Measurements from ENCODE around the gene CPAMD8. TPM values are rescaled to one million over a fixed set of nuclear protein-coding genes. Genes with fewer than 3 reads are reported as not detected.

CPAMD8 gene
- total RNA-seq, 1 experiment from 2014 or later: 0.34 TPM

DNA sequence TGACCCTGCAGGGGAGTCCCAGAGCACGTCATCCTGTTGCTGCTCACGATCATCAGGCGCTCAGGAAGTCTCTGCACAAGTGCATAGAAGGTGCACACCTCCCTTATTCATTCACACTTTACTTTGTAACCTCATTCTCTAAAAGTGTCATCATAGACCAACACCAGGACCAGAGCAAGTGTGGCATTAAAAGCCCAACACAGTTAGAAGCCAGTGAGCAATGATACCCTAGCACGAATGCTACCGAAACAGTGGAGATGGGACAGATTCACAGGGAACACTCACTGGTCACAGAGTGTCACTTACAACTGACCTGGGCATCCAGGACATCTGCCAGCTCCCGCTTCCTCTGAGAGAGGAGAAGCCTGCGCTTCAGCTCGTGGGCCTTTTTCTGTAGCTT, 31.6 kb upstream of the CPAMD8 start:
- Histone ChIP-seq H3K4me3 (no peak overlapping the region), H3K4me1 (replicated peaks) (0 out of 2 replicates have a peak, but pooled peaks cover 4% of the 10 kb centered on the region), H3K27ac (no peak overlapping the region), H3K9me3 (replicated peaks) (no peaks in the 10 kb centered on the region), H3K36me3 (peaks cover 84% of the 10 kb centered on the region), H3K27me3 (replicated peaks) (no peaks in the 10 kb centered on the region)
- DNase-seq (ENCODE audit: low read depth in 1 of 2, low spot score in 2 of 2): no peak

- no peaks in the 10 kb centered on the region for H3K9me3 ChIP-seq (replicated peaks)
- peaks cover 83% of the 10 kb centered on the region for H3K36me3 ChIP-seq
- DNase-seq (ENCODE audit: low read depth in 1 of 2, low spot score in 2 of 2): no peak
Measured at GRCh38 chr19:17055636-17056035, 29.0 kb upstream of the CPAMD8 start.

DNA sequence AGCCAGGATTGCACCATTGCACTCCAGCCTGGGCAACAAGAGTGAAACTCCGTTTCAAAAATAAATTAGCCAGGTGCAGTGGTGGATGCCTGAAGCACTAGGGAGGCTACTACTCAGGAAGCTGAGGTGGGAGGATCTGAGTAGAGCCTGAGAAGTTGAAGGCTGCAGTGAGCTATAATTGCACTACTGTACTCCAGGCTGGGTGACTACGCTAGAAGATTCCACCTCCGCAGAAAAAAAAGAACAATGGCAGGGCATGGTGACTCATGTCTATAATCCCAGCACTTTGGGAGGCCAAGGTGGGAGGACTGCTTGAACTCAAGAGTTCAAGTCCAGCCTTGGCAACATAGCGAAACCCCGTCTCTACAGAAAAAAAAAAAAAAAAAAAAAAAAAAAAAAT, 28.1 kb upstream of the CPAMD8 start:
- DNase-seq (ENCODE audit: low read depth in 1 of 2, low spot score in 2 of 2): no peak
- Histone ChIP-seq H3K9me3 (replicated peaks) (no peaks in the 10 kb centered on the region), H3K4me3 (no peak overlapping the region)

More at GRCh38 chr19:17055636-17056035, 29.0 kb upstream of the CPAMD8 start:
- Histone ChIP-seq H3K27ac (no peak overlapping the region), H3K27me3 (replicated peaks) (no peaks in the 10 kb centered on the region), H3K4me3 (no peak overlapping the region), H3K4me1 (replicated peaks) (0 out of 2 replicates have a peak, but pooled peaks cover 4% of the 10 kb centered on the region)

DNA sequence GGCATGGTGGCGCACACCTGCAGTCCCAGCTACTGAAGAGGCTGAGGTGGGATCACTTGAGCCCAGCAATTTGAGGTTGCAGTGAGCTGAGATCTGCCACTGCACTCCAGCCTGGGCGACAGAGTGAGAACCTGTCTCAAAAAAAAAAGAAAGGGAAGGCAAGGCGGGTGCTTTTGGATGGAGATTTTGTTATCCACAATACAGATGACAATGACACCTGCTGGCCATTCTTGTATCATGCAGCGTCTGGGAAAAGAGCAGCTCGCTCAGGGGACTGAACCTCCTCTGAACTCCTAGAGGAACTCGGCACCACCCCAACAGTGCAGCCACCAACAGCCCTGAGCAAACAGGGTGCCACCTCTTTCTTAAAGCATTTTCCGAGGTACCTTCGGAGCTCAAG, 25.8 kb upstream of the CPAMD8 start:
- Histone ChIP-seq H3K4me3 (no peak overlapping the region), H3K36me3 (peaks cover 73% of the 10 kb centered on the region), H3K9me3 (replicated peaks) (no peaks in the 10 kb centered on the region), H3K4me1 (replicated peaks) (no peaks in the 10 kb centered on the region), H3K27ac (no peak overlapping the region), H3K27me3 (replicated peaks) (no peaks in the 10 kb centered on the region)
- no peak for DNase-seq (ENCODE audit: low read depth in 1 of 2, low spot score in 2 of 2)

More for the DNA sequence above, 28.1 kb upstream of the CPAMD8 start:
- Histone ChIP-seq H3K36me3 (peaks cover 85% of the 10 kb centered on the region), H3K27ac (no peak overlapping the region), H3K4me1 (replicated peaks) (0 out of 2 replicates have a peak, but pooled peaks cover 4% of the 10 kb centered on the region), H3K27me3 (replicated peaks) (no peaks in the 10 kb centered on the region)

GRCh38 chr19:17049711-17050280, 23.2 kb upstream of the CPAMD8 start:
- Histone ChIP-seq H3K36me3 (peaks cover 51% of the 10 kb centered on the region), H3K27me3 (replicated peaks) (no peaks in the 10 kb centered on the region), H3K27ac (no peak overlapping the region), H3K4me1 (replicated peaks) (no peaks in the 10 kb centered on the region), H3K9me3 (replicated peaks) (no peaks in the 10 kb centered on the region), H3K4me3 (no peak overlapping the region)
- DNase-seq (ENCODE audit: low read depth in 1 of 2, low spot score in 2 of 2): no peak

DNA sequence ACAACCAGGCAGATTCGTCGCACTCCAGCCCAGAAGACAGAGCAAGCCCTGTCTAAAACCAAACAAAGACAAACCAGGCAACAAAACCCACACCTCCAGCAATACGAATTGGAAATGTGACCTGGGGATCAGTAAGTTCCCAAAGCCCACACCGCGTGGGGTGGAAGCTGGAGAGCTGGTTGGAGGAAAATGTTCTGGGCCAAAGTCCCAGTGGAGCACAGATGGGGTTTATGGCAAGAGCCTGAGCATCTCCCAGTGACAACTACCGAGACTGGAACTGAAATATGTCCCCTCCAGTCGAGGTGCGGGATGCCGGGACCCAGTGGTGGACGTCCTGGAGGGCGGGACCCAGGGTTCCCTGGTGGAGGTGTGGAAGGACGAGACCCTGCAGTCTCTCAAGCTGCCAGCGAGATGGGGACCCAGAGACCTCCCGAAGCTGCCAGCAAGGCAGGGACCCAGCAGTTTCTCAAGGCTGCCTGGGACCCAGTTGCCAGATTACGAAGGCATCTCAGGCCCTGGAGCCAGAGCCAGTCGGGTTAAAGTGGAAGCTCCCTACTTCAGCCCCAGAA, 22.4 kb upstream of the CPAMD8 start:
- DNase-seq (ENCODE audit: low read depth in 1 of 2, low spot score in 2 of 2): no peak
- Histone ChIP-seq H3K9me3 (replicated peaks) (no peaks in the 10 kb centered on the region), H3K27me3 (replicated peaks) (no peaks in the 10 kb centered on the region), H3K4me1 (replicated peaks) (no peaks in the 10 kb centered on the region), H3K27ac (no peak overlapping the region), H3K4me3 (no peak overlapping the region), H3K36me3 (peaks cover 42% of the 10 kb centered on the region)

DNA sequence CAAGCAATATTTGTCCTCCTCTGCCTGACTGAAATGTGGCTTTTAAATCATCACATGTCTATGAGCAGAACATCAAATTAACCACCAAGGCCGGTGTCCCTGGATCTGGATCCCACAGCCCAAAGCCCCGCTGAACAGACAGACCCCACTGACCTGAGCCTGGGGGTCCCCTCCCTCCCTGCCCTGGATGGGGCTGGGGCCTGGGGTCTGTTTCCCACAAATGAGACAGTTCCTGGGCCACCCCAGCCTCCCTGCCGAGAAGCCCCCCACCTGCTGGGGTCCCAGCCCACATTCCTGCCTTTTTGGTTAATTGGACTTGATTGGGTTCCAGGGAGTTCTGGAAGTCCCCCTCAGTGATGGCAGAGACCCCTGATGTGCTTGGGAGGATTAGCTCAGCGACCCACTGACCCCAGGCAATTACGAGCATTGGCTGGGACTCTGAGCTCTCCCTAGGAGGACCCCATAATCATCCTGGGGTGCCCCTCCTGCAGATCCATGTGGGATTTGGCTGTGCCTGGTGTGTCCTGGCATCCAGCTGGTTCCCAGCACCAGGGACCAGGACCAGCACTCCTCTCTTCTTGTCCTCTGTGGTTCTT, 19.4 kb upstream of the CPAMD8 start:
- no peak for DNase-seq (ENCODE audit: low read depth in 1 of 2, low spot score in 2 of 2)
- Histone ChIP-seq H3K9me3 (replicated peaks) (no peaks in the 10 kb centered on the region), H3K36me3 (peaks cover 21% of the 10 kb centered on the region), H3K4me1 (replicated peaks) (no peaks in the 10 kb centered on the region), H3K4me3 (no peak overlapping the region), H3K27ac (no peak overlapping the region), H3K27me3 (replicated peaks) (0 out of 2 replicates have a peak, but pooled peaks cover 3% of the 10 kb centered on the region)

DNA sequence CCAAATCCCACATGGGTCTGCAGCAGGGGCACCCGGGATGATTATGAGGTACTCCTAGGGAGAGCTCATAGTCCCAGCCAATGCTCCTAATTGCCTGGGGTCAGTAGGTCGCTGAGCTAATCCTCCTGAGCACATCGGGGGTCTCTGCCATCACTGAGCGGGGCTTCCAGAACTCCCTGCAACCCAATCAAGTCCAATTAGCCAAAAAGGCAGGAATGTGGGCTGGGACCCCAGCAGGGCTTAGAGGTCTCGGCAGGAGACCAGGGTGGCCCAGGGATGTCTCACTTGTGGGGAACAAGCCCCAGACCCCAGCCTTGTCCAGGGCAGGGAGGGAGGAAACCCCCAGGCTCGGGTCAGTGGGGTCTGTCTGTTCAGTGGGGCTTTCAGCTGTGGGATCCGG, 17.1 kb upstream of the CPAMD8 start:
- Histone ChIP-seq H3K27me3 (replicated peaks) (0 out of 2 replicates have a peak, but pooled peaks cover 3% of the 10 kb centered on the region), H3K36me3 (peaks cover under 1% of the 10 kb centered on the region; the same call in 1 of the 2 replicates), H3K4me3 (no peak overlapping the region), H3K9me3 (replicated peaks) (no peaks in the 10 kb centered on the region), H3K27ac (no peak overlapping the region), H3K4me1 (replicated peaks) (no peaks in the 10 kb centered on the region)
- no peak for DNase-seq (ENCODE audit: low read depth in 1 of 2, low spot score in 2 of 2)

- H3K36me3 ChIP-seq: no peaks in the 10 kb centered on the region
- H3K27ac ChIP-seq: no peak overlapping the region
- no peaks in the 10 kb centered on the region for H3K4me1 ChIP-seq (replicated peaks)
- DNase-seq (ENCODE audit: low read depth in 1 of 2, low spot score in 2 of 2): no peak
- H3K4me3 ChIP-seq: no peak overlapping the region
- 0 out of 2 replicates have a peak, but pooled peaks cover 3% of the 10 kb centered on the region for H3K27me3 ChIP-seq (replicated peaks)
- H3K9me3 ChIP-seq (replicated peaks): no peaks in the 10 kb centered on the region
Measured at GRCh38 chr19:17041976-17042375, 15.4 kb upstream of the CPAMD8 start.

DNA sequence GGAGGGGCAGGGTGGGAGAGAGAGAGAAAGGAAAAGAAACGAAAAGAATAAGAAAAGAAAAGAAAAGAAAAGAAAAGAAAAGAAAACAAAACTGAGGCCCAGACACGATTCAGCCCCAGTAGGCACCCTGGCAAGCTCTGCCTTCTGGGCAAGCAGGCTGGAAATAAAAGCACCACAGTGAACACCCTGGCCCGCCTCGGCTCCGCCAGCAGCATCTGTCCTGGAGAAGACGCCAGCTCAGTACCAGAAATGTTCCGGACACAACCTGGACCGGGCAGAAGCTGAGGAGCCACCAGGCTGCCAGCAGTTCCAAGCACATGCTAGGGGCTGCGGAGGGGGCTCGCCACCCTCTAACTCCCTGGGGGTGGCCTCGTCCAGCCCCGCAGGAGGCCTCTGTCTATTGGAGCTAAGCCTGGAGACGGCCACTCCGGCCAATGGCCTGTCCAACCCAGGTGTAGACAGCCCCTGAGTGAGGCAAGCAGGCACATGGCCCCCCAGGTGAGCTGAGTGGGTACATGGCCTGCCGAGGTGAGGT, 11.4 kb upstream of the CPAMD8 start:
- H3K27ac ChIP-seq: no peak overlapping the region
- no peaks in the 10 kb centered on the region for H3K36me3 ChIP-seq
- H3K4me3 ChIP-seq: no peak overlapping the region
- H3K27me3 ChIP-seq (replicated peaks): 0 out of 2 replicates have a peak, but pooled peaks cover 3% of the 10 kb centered on the region
- no peaks in the 10 kb centered on the region for H3K4me1 ChIP-seq (replicated peaks)
- no peak for DNase-seq (ENCODE audit: low read depth in 1 of 2, low spot score in 2 of 2)
- H3K9me3 ChIP-seq (replicated peaks): no peaks in the 10 kb centered on the region

DNA sequence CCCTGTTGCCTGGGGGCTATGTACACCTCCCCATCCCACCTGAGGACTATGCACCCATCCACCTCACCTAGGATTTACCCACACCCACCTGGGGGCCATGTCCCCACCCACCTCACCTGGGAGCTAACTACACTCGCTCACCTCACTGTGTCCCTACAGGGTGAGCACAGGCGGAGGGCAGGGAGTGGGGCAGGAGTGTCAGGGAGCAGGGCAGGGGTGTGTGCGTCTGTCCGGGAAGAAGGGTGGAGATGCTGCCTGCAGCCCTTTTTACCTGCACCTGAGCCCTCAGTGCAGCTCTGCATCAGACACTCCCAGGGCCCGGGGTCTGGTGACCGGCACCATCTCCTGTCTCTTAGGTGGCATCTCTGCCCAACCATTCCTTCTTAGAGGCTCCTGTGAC, 10.6 kb upstream of the CPAMD8 start:
- no peaks in the 10 kb centered on the region for H3K36me3 ChIP-seq
- H3K27me3 ChIP-seq (replicated peaks): 0 out of 2 replicates have a peak, but pooled peaks cover 2% of the 10 kb centered on the region
- DNase-seq (ENCODE audit: low read depth in 1 of 2, low spot score in 2 of 2): no peak
- no peaks in the 10 kb centered on the region for H3K4me1 ChIP-seq (replicated peaks)
- no peak overlapping the region for H3K4me3 ChIP-seq
- H3K27ac ChIP-seq: no peak overlapping the region
- H3K9me3 ChIP-seq (replicated peaks): no peaks in the 10 kb centered on the region

DNA sequence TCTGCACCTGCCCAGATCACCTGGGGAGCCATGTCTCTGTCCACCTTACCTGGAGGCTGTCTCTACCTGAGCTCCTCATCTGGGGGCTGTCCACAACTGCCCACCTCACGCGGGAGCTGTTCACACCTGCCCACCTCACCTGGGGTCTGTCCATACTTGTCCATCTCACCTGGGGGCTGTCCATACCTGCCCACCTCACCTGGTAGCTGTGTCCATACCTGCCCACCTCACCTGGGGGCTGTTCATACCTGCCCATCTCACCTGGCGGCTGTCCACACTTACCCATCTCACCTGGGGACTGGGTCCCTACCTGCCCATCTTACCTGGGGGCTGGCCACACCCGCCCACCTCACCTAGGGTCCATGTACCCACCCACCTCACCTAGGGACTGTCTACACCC, 10.0 kb upstream of the CPAMD8 start:
- no peaks in the 10 kb centered on the region for H3K9me3 ChIP-seq (replicated peaks)
- no peak overlapping the region for H3K27ac ChIP-seq
- H3K4me1 ChIP-seq (replicated peaks): no peaks in the 10 kb centered on the region
- DNase-seq (ENCODE audit: low read depth in 1 of 2, low spot score in 2 of 2): no peak
- 0 out of 2 replicates have a peak, but pooled peaks cover 5% of the 10 kb centered on the region for H3K27me3 ChIP-seq (replicated peaks)
- no peak overlapping the region for H3K4me3 ChIP-seq
- no peaks in the 10 kb centered on the region for H3K36me3 ChIP-seq

- H3K36me3 ChIP-seq: no peaks in the 10 kb centered on the region
- no peak overlapping the region for H3K4me3 ChIP-seq
- H3K27me3 ChIP-seq (replicated peaks): peaks cover 5% of the 10 kb centered on the region; the same call in 1 of the 2 replicates
- DNase-seq (ENCODE audit: low read depth in 1 of 2, low spot score in 2 of 2): no peak
- no peak overlapping the region for H3K27ac ChIP-seq
- no peaks in the 10 kb centered on the region for H3K4me1 ChIP-seq (replicated peaks)
- H3K9me3 ChIP-seq (replicated peaks): no peaks in the 10 kb centered on the region
Measured at GRCh38 chr19:17035842-17036424, 9.3 kb upstream of the CPAMD8 start.

DNA sequence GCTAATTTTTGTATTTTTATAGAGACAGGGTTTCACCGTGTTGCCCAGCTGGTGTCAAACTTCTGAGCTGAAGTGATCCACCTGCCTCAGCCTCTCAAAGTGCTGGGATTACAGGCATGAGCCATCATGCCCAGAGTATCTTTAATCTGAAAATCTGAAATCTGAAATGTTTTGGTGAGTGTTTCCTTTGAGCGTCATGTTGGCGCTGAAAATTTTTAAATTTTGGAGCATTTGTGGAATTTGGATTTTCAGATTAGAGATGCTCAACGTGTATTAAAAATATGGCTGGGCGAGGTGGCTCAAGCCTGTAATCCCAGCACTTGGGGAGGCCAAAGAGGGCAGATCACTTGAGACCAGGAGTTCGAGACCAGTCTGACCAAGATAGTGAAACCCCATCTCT, 5.1 kb upstream of the CPAMD8 start:
- Histone ChIP-seq H3K36me3 (no peaks in the 10 kb centered on the region), H3K27me3 (replicated peaks) (peaks cover 12% of the 10 kb centered on the region), H3K9me3 (replicated peaks) (no peaks in the 10 kb centered on the region), H3K4me1 (replicated peaks) (no peaks in the 10 kb centered on the region), H3K27ac (no peak overlapping the region), H3K4me3 (no peak overlapping the region)
- DNase-seq (ENCODE audit: low read depth in 1 of 2, low spot score in 2 of 2): no peak

Data from SJSA1 (cell line).